Stimulated activated CD8-positive, alpha-beta memory T cell treated with anti-CD3 and anti-CD28 coated beads, Interleukin-7, amount 100 ng/mL, for 4 hours (primary cell): ENCODE data around the gene KRT3.
"Not testable (repeated sequence)": the region's sequence is repeated elsewhere in the genome, so short reads cannot be mapped to it uniquely, and the experiment has no call there.

Experiments
- DNase-seq, 2 donors: peaks; one replicate each; pipeline ENCODE4 v3.0.0-alpha.2; 2020; ENCODE audit warnings: low read depth in 2 of 2

Gene KRT3

DNA sequence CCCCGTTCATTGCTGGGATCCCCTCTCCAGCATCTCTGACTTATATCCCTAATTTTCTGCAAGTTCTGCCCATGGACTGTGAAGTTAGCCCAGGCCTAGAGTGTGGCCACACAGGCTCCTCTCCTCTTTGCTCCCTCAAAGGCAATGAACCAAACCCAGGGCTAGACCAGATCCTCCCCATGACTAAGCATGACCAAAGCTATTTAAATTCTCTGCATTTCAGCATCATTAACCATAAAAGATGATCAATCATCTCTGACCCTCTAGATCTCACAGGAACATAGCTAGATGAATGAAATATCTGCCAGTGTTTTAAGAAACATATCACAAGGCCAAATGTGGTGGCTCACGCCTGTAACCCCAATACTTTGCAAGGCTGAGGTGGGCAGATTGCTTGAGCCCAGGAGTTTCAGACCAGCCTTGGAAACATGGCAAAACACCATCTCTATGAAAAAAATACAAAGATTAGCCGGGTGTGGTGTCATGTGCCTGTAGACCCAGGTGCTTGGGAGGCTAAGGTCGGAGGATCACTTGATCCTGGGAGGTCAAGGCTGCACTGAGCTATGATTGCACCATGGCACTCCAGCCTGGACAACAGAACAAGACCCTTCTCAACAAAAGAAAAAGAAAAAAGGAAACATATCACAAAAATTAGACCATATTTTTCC is 2.2 kb upstream of the KRT3 start:
- DNase-seq = no peak

DNA sequence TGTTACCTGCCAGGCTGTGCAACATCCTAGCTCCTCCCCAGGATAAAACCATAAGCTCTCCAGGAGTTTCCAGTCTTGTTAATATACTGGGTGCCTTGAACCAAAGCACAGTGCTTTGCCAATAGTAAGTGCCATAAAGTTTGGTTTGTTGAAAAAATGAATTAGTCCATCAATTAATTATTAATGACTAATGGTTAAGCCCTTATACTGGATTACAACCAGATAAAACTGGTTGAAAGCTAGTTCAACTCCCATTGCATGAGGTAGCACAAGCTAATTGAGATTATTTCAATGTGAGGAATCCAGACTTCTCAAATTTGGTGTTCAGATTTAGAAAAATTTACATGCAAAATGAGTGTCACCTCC is 1.6 kb upstream of the KRT3 start:
- DNase-seq = no peak

GRCh38 chr12:52796839-52797528 is 1.1 kb upstream of the KRT3 start:
- DNase-seq = no peak

GRCh38 chr12:52796429-52796794 is 495 bp upstream of the KRT3 start:
- DNase-seq = no peak

DNA sequence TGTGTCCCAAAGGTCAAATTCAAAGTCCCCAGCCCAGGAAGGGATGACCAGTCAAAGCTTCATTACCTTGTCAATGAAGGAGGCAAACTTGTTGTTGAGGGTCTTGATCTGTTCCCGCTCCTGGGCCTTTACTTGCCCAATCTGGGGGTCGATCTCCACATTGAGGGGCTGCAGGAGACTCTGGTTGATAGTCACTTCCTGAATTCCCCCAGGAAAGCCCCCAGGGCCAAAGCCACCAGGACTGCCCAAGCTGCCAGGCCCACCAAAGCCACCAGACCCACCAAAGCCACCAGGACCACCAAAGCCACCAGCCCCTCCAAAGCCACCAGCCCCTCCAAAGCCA is 614 bp downstream of the KRT3 start:
- DNase-seq = not testable (repeated sequence)

DNA sequence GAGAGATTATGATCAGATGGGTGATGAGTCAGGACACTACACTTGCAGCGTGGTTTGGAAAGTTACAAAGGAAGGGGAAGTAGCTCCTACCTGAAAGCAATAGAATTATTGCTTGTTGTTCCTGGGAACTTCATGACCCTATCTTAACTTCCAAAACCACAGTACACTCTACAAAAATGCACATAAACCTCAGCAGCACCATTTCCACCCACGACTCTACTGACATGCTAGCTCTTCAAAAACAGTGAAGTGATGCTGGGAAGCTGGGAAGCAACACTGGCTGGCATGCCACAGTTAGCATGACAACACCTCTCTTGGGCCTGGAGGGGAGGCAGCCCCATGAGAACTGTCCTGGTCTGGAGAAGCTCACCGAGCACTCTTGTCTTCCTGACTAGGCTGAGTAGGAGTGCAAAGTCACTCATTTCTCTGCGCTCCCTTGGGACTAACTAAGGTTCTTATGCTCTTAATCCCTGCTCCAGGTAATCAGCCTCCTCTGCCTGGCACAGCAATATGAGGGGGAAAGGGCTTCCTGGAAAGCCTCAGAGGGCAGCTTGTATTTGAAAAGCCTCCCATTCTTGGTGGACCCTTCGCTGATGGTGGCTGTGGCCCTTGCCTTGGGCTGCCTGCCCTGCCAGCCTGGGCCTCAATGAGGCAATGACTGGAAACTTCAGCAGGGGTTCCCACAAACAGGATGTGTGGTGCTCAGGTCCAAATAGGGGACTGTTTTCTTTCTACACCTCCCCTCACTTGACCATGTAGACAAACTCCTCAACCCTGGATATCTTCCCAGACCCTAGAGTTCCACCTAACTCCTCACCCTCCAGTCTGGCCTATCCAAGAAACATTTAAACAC is 1.2 kb downstream of the KRT3 start:
- no peak for DNase-seq

DNA sequence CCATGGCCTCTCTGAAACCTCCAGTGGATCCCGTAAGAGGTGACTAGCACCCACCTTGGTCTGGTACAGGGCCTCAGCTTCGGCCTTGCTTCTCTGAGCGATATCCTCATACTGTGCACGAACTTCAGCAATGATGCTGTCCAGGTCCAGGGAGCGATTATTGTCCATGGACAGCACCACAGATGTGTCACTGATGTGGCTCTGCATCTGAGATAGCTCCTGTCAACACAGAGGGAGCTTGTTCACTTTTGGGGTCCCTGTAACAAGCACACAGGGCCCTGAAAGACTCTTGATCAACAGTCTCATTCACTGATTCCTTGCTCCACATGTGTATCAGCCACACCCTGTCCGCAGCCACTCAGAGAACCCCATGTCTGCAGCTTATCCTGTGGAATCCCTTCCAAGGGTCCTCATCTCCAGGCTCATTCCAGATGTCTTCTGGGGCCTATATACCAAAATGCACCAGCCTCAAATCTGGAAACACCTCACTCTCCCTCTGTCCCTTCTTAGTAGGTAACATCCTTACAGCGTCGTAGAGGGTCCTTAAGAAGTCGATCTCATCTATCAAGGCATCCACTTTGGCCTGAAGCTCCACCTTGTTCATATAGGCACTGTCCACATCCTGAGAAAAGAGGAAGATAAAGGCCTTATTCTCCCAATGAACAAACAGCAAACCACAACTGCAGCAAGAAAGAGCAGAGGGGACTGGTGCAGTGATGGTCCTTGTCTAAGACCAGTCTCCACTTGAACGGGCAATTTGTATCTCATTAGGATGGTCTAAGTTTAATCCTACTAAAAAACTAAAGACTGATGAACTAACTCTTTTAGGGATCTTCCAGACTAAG is 3.5 kb downstream of the KRT3 start:
- no peak for DNase-seq

DNA sequence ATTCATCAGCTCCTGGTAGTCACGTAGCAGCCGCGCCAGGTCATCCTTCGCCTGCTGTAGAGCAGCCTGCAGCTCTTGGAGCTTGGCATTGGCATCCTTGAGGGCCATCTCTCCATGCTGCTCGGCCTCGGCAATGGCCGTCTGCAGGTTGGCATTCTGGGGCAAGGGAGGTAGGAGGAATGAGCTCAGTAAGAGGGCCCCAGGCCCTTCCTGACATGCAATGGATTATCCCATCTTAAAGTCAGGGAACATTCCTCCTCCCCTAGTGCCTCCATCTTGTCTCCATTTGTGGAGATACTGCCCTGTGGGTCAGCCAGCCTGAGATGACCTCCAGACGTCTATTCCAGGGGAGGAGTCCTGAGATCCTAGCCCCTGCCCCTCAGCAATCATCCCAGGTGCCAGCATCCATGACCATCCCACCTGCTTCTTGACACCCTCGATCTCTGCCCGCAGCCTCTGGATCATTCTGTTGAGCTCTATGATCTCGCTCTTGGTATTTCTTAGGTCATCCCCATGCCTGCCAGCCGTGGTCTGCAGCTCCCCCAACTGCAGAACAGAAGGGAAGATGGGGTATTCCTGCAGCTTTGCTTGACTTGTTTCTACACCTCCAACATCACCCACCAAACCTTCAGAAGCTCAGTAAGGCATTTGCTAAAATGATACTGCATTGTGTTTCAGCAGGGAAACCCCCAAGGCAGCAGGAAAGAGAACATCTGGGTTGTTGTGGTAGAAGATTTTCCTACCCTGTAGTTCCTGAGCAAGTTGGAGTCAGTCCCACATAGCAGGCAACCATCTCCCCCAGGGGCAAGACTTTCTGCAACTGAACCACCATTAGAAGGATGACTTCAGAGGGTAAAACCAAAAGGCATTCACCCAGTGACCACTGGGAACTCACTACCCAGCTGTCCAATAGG is 4.4 kb downstream of the KRT3 start:
- DNase-seq = no peak

GRCh38 chr12:52790427-52791270 is 5.3 kb downstream of the KRT3 start:
- no peak for DNase-seq

- DNase-seq = no peak
Observed at GRCh38 chr12:52789637-52790426, 6.1 kb downstream of the KRT3 start.

- no peak for DNase-seq
Observed at GRCh38 chr12:52788876-52789636, 6.9 kb downstream of the KRT3 start.

- no peak for DNase-seq
Observed at GRCh38 chr12:52788192-52788875, 7.6 kb downstream of the KRT3 start.

DNA sequence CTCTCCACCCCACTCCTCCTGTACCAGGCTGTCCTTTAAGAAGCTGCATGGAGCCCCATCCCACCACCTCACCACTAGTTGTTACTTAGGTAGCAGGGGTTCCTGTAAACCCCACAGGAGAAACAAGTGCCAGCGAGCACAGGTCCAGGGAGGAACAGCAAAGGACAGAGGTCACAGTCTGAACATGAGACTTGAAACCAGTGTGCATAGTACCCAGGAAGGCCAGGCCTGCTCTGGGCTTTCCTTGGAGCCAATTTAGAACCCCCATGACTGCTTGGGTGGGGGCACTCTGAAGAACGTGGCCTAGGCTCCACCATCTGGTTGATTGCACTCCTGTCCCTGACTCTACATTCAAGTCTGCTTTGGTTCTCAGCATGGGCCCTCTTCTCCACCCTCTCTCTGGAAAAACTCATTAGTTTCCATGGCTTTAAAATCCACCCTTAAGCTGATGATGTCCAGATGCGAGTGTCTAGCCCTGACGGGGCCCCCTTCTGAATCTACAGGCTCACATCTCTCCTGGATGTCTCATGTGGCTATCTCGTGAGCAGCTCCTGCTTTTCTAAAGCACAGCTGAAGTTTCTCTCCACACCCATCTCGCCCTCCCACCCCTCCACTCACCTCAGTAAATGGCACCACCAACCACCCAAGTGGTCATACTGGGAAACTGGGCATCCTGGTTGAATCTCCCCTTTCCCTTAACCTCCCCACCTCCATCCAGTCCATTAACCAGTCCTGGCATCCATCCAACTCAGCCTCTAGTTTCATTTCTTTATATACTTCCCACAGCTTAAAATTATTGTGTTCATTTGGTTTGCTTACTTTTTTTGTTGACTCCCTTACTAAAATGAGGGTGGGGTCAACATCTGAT is 8.4 kb downstream of the KRT3 start:
- no peak for DNase-seq

- no peak for DNase-seq
Observed at GRCh38 chr12:52784909-52785308, 11.0 kb downstream of the KRT3 start.

- no peak for DNase-seq
Observed at GRCh38 chr12:52783563-52784316, 12.2 kb downstream of the KRT3 start.

- no peak for DNase-seq
Observed at GRCh38 chr12:52782502-52782901, 13.4 kb downstream of the KRT3 start.
